ENCODE data around the gene NOVA2. TPM values are rescaled to one million over a fixed set of nuclear protein-coding genes. Genes with fewer than 3 reads are reported as not detected.

Gene NOVA2
- total RNA-seq, 4 donors from 2014 or later = 0.68 to 9.2 (median 1.9) TPM

GRCh38 chr19:45931055-45931454 lies 42.6 kb downstream of the NOVA2 start:
- no peak for TF ChIP-seq CTCF (IDR thresholded peaks at IDR 0.05; ENCODE audit: low read depth)

- no peak for TF ChIP-seq CTCF (IDR thresholded peaks at IDR 0.05; ENCODE audit: low read depth)
Measured at GRCh38 chr19:45929247-45929646, 44.4 kb downstream of the NOVA2 start.

GRCh38 chr19:45927565-45928261 lies 46.0 kb downstream of the NOVA2 start:
- TF ChIP-seq CTCF (IDR thresholded peaks at IDR 0.05; ENCODE audit: low read depth) = no peak

GRCh38 chr19:45924891-45925447 lies 48.7 kb downstream of the NOVA2 start:
- no peak for TF ChIP-seq CTCF (IDR thresholded peaks at IDR 0.05; ENCODE audit: low read depth)

- no peak for TF ChIP-seq CTCF (IDR thresholded peaks at IDR 0.05; ENCODE audit: low read depth)
Measured at GRCh38 chr19:45922281-45922680, 51.4 kb downstream of the NOVA2 start.

GRCh38 chr19:45920458-45920857 lies 53.2 kb downstream of the NOVA2 start:
- no peak for TF ChIP-seq CTCF (IDR thresholded peaks at IDR 0.05; ENCODE audit: low read depth)

- no peak for TF ChIP-seq CTCF (IDR thresholded peaks at IDR 0.05; ENCODE audit: low read depth)
Measured at GRCh38 chr19:45919678-45920077, 54.0 kb downstream of the NOVA2 start.
